Mucosa of rectum (tissue), 2 donors: ENCODE measurements around the gene PITX3.
"Not testable (repeated sequence)": the region's sequence is repeated elsewhere in the genome, so short reads cannot be mapped to it uniquely, and the experiment has no call there.

ENCODE experiments used
- H3K27ac ChIP-seq, 2 donors: one replicate each; pipeline ENCODE4 v1.7.0; 2013; ENCODE audit warnings: inconsistent platforms in 2 of 2, low read depth in 2 of 2, low read length in 2 of 2
- H3K27me3 ChIP-seq, 2 donors: one replicate each; pipeline ENCODE4 v1.7.0; 2013; ENCODE audit warnings: low read length in 2 of 2; ENCODE audit not compliant: control insufficient read depth in 2 of 2, insufficient read depth in 2 of 2
- H3K36me3 ChIP-seq, 2 donors: one replicate each; pipeline ENCODE4 v1.7.0; 2013; ENCODE audit warnings: low read length in 2 of 2; ENCODE audit not compliant: control insufficient read depth in 2 of 2, insufficient read depth in 2 of 2
- H3K4me1 ChIP-seq, 2 donors: one replicate each; pipeline ENCODE4 v1.7.0; 2013; ENCODE audit warnings: low read length in 2 of 2, mild to moderate bottlenecking in 1 of 2; ENCODE audit not compliant: control insufficient read depth in 2 of 2, insufficient read depth in 2 of 2
- H3K4me3 ChIP-seq, 2 donors: one replicate each; pipeline ENCODE4 v1.7.0; 2013; ENCODE audit warnings: low read length in 2 of 2
- H3K9ac ChIP-seq, 2 donors: one replicate each; pipeline ENCODE4 v1.7.0; 2013; ENCODE audit warnings: low read length in 2 of 2, low read depth in 1 of 2, mild to moderate bottlenecking in 1 of 2
- H3K9me3 ChIP-seq, 2 donors: one replicate each; pipeline ENCODE4 v1.7.0; 2013; ENCODE audit warnings: low read length in 2 of 2; ENCODE audit not compliant: control insufficient read depth in 2 of 2
- donor health status: healthy.
- donor health status: Normal muscosa, but diverticular disease.

The PITX3 gene

DNA sequence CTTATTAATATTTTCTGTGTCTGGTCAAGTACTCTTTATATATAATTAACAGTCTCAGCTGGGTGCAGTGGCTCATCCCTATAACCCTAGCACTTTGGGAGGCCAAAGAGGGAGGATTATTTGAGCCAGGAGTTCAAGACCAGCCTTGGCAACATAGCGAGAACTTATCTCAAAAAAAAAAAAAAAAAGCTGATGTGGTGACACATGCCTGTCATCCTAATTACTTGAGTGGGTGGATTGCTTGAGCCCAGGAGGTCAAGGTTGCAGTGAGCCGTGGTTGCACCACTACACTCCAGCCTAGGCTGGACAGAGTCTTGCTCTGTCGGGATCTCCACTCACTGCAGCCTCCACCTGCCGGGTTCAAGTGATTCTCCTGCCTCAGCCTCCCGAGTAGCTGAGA lies 21.9 kb downstream of the PITX3 start:
- no peaks in the 10 kb centered on the region for H3K36me3 ChIP-seq
- H3K4me3 ChIP-seq, result no peak overlapping the region
- H3K9ac ChIP-seq, result no peak overlapping the region
- no peak overlapping the region for H3K27ac ChIP-seq
- no peaks in the 10 kb centered on the region for H3K9me3 ChIP-seq
- H3K4me1 ChIP-seq, result no peaks in the 10 kb centered on the region
- H3K27me3 ChIP-seq, result peaks cover 0 to 4% of the 10 kb centered on the region in 2 donors

DNA sequence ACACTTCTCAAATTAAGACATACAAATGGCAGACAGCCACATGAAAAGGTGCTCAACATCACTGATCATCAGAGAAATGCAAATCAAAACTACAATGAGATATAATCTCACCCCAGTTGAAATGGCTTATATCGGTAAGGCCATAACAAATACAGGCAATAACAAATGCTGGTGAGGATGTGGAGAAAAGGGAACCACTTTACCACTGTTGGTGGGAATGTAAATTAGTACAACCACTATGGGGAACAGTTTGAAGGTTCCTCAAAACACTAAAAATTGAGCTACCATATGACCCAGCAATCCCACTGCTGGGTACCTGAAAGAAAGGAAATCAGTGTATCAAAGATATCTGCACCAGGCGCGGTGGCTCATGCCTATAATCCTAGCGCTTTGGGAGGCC lies 27.7 kb downstream of the PITX3 start:
- not testable (repeated sequence) for H3K27me3 ChIP-seq, H3K9me3 ChIP-seq, H3K9ac ChIP-seq

DNA sequence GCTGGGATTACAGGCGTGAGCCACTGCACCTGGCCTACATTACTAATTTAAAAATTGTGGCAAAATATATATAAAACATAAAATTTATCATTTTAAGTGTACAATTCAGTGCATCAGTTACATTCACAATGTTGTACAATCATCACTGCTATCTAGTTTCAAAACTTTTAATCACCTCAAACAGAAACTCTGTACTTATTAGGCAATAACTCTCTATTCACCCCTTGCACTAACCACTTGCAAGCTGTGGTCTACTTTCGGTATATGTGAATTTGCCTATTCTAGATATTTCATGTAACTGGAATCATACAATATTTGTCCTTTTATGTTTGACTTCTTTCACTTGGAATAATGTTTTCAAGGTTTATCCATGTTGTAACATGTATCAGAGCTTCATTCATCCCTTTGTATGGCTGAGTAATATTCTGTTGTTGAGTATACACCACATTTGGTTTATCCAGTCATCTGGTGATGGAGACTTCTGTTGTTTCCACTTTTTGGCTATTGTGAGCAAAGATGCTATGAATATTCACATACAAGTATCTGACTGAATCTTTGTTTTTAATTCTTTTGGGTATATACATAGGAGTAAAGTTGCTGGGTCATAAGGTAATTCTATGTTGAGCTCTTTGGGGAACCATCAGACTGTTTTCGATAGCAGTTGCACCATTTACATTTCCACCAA lies 29.6 kb downstream of the PITX3 start:
- no peaks in the 10 kb centered on the region for H3K9me3 ChIP-seq
- H3K27ac ChIP-seq, result no peak overlapping the region
- H3K27me3 ChIP-seq, result no peaks in the 10 kb centered on the region
- no peaks in the 10 kb centered on the region for H3K4me1 ChIP-seq
- no peaks in the 10 kb centered on the region for H3K36me3 ChIP-seq
- no peak overlapping the region for H3K9ac ChIP-seq
- no peak overlapping the region for H3K4me3 ChIP-seq

More for the DNA sequence above, 27.7 kb downstream of the PITX3 start:
- not testable (repeated sequence) for H3K36me3 ChIP-seq, H3K27ac ChIP-seq, H3K4me3 ChIP-seq, H3K4me1 ChIP-seq

DNA sequence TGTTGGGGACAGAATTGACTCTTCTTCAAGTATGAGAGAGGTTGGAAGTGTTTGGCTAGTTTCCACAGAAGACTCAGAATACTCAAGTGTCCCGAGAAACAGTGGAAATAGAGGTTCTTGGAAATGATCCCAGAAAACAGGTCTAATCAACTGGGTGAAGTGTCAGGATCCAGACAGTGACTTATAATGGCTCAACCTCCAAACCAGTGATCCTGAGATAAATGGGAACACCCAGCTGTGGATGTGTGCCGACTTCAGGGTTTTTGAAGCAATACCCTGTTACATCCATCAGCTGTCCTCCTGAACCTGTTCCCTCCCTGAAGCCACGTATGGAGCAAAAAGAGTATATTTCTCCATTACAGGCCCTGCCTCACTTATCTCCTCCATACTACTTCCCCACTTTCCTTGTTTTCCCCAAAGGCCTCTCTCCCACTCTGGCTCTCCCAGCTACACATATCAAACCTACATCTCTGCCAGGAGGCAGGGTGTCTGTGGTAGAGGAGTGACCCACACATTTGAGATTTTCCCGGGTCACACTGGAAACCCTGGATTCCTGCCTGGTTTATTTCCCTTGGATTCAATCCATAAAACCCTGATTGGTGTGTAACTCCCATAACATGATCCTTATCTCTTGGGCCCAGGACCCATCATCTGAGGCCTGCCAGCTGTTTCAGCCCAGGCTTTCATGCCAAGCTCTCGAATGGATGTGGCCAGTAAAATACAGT lies 32.8 kb downstream of the PITX3 start:
- no peak overlapping the region for H3K9ac ChIP-seq
- no peaks in the 10 kb centered on the region for H3K9me3 ChIP-seq
- no peak overlapping the region for H3K4me3 ChIP-seq
- H3K27me3 ChIP-seq, result no peaks in the 10 kb centered on the region
- H3K27ac ChIP-seq, result no peak overlapping the region
- no peaks in the 10 kb centered on the region for H3K4me1 ChIP-seq
- H3K36me3 ChIP-seq, result no peaks in the 10 kb centered on the region

DNA sequence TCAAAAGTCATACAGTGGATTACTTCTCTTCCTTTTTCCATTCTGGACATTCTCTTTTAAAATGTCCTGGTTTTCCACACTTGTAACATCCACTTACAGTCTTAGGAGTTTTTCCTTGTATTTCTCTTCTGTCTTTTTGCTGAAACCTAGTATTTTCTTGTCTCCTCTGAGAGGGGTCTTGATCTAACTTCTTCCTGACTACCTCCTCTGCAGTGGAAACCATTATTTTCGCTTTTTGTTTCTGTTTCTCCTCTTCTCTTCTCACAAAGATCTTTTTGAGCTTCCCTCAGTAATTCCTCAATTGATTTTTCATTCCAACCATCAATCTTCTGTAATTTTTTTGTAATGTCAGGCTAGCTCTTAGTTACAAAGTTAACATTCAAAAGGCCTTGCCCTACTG lies 38.9 kb downstream of the PITX3 start:
- Histone ChIP-seq H3K9me3 (no peaks in the 10 kb centered on the region), H3K27ac (no peak overlapping the region), H3K4me3 (no peak overlapping the region), H3K27me3 (no peaks in the 10 kb centered on the region), H3K4me1 (no peaks in the 10 kb centered on the region), H3K36me3 (no peaks in the 10 kb centered on the region), H3K9ac (no peak overlapping the region)

DNA sequence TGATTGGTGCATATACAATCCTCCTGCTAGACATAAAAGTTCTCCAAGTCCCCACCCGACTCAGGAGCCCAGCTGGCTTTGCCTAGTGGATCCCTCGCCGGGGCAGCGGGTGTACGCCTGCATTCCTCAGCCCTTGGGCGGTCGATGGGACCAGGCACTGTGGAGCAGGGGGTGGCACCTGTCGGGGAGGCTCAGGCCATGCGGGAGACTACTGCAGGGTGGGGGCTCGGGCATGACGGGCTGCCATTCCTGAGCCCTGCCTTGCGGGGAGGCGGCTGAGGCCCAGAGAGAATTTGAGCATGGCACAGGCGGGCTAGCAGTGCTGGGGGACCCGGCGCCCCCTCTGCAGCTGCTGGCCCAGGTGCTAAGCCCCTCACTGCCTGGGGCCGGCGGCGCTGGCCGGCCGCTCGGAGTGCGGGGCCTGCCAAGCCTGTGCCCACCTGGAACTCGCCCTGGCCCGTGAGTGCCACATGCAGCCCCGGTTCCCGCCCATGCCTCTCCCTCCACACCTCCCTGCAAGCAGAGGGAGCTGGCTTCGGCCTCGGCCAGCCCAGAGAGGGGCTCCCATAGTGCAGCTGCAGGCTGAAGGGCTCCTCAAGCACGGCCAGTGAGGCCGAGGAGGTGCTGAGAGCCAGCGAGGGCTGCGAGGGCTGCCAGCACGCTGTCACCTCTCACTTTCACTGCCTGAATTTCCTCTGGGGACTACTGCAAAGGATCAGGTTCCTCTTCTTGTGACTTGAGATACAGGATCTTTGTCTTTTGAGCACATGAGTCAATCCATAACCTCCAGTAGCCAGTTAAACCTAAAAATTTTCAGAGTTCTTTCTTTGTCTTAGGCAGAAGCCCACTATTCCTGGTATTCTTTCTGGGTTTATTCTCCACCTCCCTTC lies 40.3 kb downstream of the PITX3 start:
- no peaks in the 10 kb centered on the region for H3K4me1 ChIP-seq
- H3K9ac ChIP-seq, result no peak overlapping the region

DNA sequence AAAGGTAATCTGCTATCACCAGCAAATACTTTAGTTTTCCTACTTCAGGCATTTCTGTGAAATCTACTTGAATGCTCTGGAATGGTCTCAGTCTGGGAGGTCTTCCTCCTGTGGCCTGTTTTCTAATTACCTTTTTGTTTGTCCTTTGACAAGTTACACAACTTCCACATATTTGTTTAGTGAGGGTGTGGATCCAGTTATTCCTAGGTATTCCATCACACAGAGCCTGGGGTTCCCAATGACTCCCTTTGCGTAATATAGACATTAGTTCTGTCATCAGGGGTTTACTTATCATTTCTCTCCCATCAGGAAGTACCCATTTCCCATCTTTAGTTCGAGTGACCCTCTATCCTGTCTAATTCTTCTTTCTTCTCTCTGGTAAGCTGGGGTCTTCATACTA lies 43.3 kb downstream of the PITX3 start:
- H3K4me3 ChIP-seq, result no peak overlapping the region
- H3K36me3 ChIP-seq, result no peaks in the 10 kb centered on the region
- no peak overlapping the region for H3K9ac ChIP-seq
- no peaks in the 10 kb centered on the region for H3K9me3 ChIP-seq
- H3K27me3 ChIP-seq, result no peaks in the 10 kb centered on the region
- H3K4me1 ChIP-seq, result no peaks in the 10 kb centered on the region
- no peak overlapping the region for H3K27ac ChIP-seq

More for the DNA sequence above, 40.3 kb downstream of the PITX3 start:
- H3K36me3 ChIP-seq, result no peaks in the 10 kb centered on the region
- H3K9me3 ChIP-seq, result no peaks in the 10 kb centered on the region
- no peak overlapping the region for H3K27ac ChIP-seq
- H3K27me3 ChIP-seq, result no peaks in the 10 kb centered on the region
- H3K4me3 ChIP-seq, result no peak overlapping the region

DNA sequence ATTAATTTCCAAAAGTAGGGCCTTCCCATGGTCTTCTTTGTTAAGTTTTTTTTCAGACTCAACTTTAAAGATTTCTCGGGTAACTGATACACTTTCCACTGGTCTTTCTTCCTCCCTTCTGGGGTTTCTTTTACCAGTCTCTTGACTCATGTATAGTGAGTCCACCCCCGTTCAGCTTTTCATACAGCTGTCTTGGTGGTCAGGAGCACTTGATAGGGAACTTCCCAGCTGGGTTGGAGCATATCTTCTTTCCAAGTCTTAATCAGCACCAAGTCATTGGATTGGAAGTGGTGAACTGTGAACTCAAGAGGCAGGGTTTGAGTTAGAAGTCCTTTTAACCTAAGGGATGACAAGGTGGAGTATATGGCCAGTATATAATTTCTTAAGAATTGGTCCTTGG lies 44.4 kb downstream of the PITX3 start:
- no peaks in the 10 kb centered on the region for H3K9me3 ChIP-seq
- no peaks in the 10 kb centered on the region for H3K27me3 ChIP-seq
- no peak overlapping the region for H3K27ac ChIP-seq
- H3K9ac ChIP-seq, result no peak overlapping the region
- H3K4me3 ChIP-seq, result no peak overlapping the region
- H3K4me1 ChIP-seq, result no peaks in the 10 kb centered on the region
- H3K36me3 ChIP-seq, result no peaks in the 10 kb centered on the region

DNA sequence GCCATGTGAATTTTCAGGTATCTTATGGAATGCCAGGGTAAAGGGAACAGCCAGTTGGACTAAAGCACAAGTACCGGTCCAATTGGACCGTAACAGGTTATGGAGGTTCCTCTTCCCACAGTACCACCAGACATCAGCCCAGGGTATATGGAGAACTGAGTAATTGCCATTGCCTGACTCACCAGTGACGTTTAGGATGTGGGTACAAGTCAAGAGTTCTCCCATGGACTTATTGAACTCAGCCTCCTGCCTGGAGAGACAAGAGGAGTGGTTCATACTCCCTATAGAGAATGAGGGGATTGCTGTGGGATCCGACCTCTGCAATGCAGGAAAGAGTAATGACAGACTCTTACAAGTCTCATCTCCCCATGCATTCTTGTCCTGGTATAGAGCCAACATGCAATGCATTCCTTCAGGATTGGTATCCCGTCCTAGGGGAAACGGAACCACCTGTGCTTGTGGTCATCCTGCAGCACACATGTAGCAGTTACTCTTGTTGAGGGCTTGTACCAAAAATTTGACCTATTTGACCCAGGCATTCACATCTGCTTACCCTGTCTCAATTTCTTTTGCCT lies 45.9 kb downstream of the PITX3 start:
- H3K4me1 ChIP-seq, result no peaks in the 10 kb centered on the region
- no peak overlapping the region for H3K9ac ChIP-seq
- H3K36me3 ChIP-seq, result no peaks in the 10 kb centered on the region
- H3K4me3 ChIP-seq, result no peak overlapping the region
- no peaks in the 10 kb centered on the region for H3K9me3 ChIP-seq
- H3K27ac ChIP-seq, result no peak overlapping the region
- H3K27me3 ChIP-seq, result no peaks in the 10 kb centered on the region

DNA sequence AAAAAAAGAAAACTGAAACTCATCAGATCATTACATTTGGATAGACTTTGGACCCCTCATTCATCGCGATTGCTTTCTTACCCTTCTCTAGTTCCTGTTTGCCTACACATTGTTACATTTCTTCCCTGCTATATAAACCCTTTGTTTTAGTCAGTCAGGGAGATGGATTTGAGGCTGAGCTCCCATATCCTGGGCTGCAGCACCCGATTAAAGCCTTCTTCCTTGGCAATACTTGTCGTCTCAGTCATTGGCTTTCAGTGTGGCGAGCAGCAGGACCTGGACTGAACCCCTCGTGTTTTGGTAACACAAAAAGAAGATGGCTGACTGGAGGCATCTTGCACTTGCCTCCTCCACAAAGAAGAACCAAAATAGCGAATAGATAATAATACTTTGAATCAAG lies 49.4 kb downstream of the PITX3 start:
- no peaks in the 10 kb centered on the region for H3K9me3 ChIP-seq
- no peaks in the 10 kb centered on the region for H3K36me3 ChIP-seq
- H3K4me1 ChIP-seq, result peaks cover 0 to 7% of the 10 kb centered on the region in 2 donors
- H3K27me3 ChIP-seq, result no peaks in the 10 kb centered on the region
- no peak overlapping the region for H3K27ac ChIP-seq
- H3K9ac ChIP-seq, result no peak overlapping the region
- no peak overlapping the region for H3K4me3 ChIP-seq
